Mesendoderm (in vitro differentiated cells): Measurements from ENCODE around the gene BAZ2A.
A peak's percentile ranks its signal among the peaks of the same experiment; 100 is the strongest.
"Not testable (repeated sequence)": the region's sequence is repeated elsewhere in the genome, so short reads cannot be mapped to it uniquely, and the experiment has no call there.

Experiments
- DNase-seq: peaks from one replicate; pipeline ENCODE4 v3.0.0; 2013
- H2AK5ac ChIP-seq: 2 replicates; pipeline ENCODE4 v1.6.1; 2013; ENCODE audit warnings: low read length, inconsistent platforms
- H2BK120ac ChIP-seq: 2 replicates; pipeline ENCODE4 v1.6.1; 2013; ENCODE audit warnings: low read depth, mild to moderate bottlenecking, low read length, moderate library complexity, mixed read lengths
- H2BK15ac ChIP-seq: replicated peaks from 2 replicates; pipeline ENCODE4 v1.6.1; 2013; ENCODE audit warnings: low read depth, mild to moderate bottlenecking, moderate library complexity
- H2BK5ac ChIP-seq: 2 replicates; pipeline ENCODE4 v1.6.1; 2013; ENCODE audit warnings: low read length, inconsistent platforms
- H3K18ac ChIP-seq: 2 replicates; pipeline ENCODE4 v1.6.1; 2013; ENCODE audit warnings: mild to moderate bottlenecking, low read length, mixed read lengths
- H3K23ac ChIP-seq: one replicate; pipeline ENCODE4 v1.6.1; 2013; ENCODE audit warnings: low read length
- H3K27ac ChIP-seq: 2 replicates; pipeline ENCODE4 v1.5.1; 2013; ENCODE audit warnings: low read depth, mild to moderate bottlenecking, inconsistent platforms, low read length, moderate library complexity
- H3K27me3 ChIP-seq: 2 replicates; pipeline ENCODE4 v1.6.1; 2013; ENCODE audit warnings: low read length, control low read depth, mild to moderate bottlenecking, inconsistent platforms; ENCODE audit not compliant: insufficient read depth, poor library complexity
- H3K36me3 ChIP-seq: 2 replicates; pipeline ENCODE4 v1.6.1; 2013; ENCODE audit warnings: low read length, inconsistent platforms; ENCODE audit not compliant: control insufficient read depth, insufficient read depth
- H3K4ac ChIP-seq: one replicate; pipeline ENCODE4 v1.6.1; 2013; ENCODE audit warnings: low read depth, mild to moderate bottlenecking, low read length, moderate library complexity
- H3K4me1 ChIP-seq: 2 replicates; pipeline ENCODE4 v1.6.1; 2013; ENCODE audit warnings: low read depth, low read length, inconsistent platforms; ENCODE audit not compliant: control insufficient read depth
- H3K4me2 ChIP-seq: 2 replicates; pipeline ENCODE4 v1.6.1; 2013; ENCODE audit warnings: low read length
- H3K4me3 ChIP-seq: 2 replicates; pipeline ENCODE4 v1.5.1; 2013; ENCODE audit warnings: mild to moderate bottlenecking, low read length
- H3K56ac ChIP-seq: one replicate; pipeline ENCODE4 v1.6.1; 2013; ENCODE audit warnings: low read length
- H3K79me1 ChIP-seq: 2 replicates; pipeline ENCODE4 v1.6.1; 2013; ENCODE audit warnings: low read length, inconsistent platforms
- H3K79me2 ChIP-seq: 2 replicates; pipeline ENCODE4 v1.6.1; 2013; ENCODE audit warnings: mild to moderate bottlenecking, low read length; ENCODE audit not compliant: control insufficient read depth, insufficient read depth
- H3K9ac ChIP-seq: 2 replicates; pipeline ENCODE4 v1.6.1; 2013; ENCODE audit warnings: low read length, inconsistent platforms
- H4K5ac ChIP-seq: one replicate; pipeline ENCODE4 v1.6.1; 2013; ENCODE audit warnings: low read length
- H4K8ac ChIP-seq: one replicate; pipeline ENCODE4 v1.6.1; 2013; ENCODE audit warnings: low read depth, mild to moderate bottlenecking, control low read depth, low read length, moderate library complexity
- WGBS: extraction: QIAGEN DNeasy Blood & Tissue Kit; methylation state at CpG from one replicate; pipeline ENCODE4 v1.1.7; 2013; ENCODE audit warnings: low lambda C conversion rate, missing lambda C conversion rate; ENCODE audit not compliant: insufficient coverage; ENCODE audit errors: extremely low coverage; 5-methylcytosine and 5-hydroxymethylcytosine counted together

The BAZ2A gene

DNA sequence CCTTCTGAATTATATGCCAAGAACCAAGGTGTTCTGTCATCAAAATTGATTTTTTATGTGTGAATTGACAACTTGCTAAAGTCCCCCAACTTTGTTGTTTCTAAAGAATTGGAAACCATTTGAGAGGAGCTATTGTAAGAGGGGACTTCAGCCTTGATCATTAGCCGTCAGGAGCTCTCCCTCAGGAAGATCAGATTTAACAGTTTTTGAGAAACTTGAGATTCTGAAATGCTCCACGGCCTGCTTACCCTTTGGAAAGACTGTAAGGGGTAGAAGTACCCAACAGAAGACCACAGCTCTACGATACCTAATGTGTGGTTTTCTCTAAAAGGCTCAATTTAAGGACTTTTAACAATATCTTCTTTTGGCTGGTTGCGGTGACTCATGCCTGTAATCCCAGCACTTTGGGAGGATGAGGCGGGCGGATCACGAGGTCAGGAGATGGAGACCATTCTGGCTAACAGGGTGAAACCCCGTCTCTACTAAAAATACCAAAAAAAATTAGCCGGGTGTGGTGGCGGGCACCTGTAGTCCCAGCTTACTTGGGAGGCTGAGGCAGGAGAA, 51.1 kb downstream of the BAZ2A start:
- Histone ChIP-seq H2BK120ac (no peak overlapping the region), H4K5ac (no peak overlapping the region), H2AK5ac (no peak overlapping the region), H3K18ac (no peak overlapping the region), H3K56ac (no peak overlapping the region), H2BK5ac (no peak overlapping the region), H4K8ac (no peak overlapping the region), H3K4me2 (no peak overlapping the region), H3K4me3 (no peak overlapping the region), H3K79me1 (no peaks in the 10 kb centered on the region), H3K36me3 (peaks cover 3% of the 10 kb centered on the region), H3K27me3 (no peaks in the 10 kb centered on the region), H3K27ac (no peak overlapping the region), H3K79me2 (no peaks in the 10 kb centered on the region), H3K9ac (no peak overlapping the region), H3K23ac (no peak overlapping the region), H3K4me1 (no peaks in the 10 kb centered on the region), H2BK15ac (no peak overlapping the region), H3K4ac (no peak overlapping the region)
- DNase-seq: no peak
- WGBS: no CpG with 5 or more reads among the region's 10 CpGs

DNA sequence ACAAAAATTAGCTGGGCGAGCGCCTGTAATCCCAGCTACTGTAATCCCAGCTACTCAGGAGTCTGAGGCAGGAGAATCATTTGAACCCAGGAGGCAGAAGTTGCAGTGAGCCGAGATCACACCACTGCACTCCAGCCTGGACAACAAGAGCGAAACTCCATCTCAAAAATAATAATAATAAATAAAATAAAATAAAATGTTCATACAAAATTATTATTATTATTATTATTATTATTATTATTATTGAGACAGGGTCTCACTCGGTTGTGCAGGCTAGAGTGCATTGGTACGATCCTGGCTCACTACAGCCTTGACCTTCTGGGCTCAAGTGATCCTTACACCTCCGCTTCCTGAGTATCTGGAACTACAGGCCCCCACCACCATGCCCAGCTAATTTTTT, 52.9 kb downstream of the BAZ2A start:
- not testable (repeated sequence) for H2BK15ac ChIP-seq, H2AK5ac ChIP-seq, H2BK120ac ChIP-seq, H3K9ac ChIP-seq, H3K79me2 ChIP-seq, H3K4me1 ChIP-seq, H3K18ac ChIP-seq, H3K4me2 ChIP-seq, DNase-seq, H2BK5ac ChIP-seq, H3K56ac ChIP-seq, H3K4ac ChIP-seq, H3K27me3 ChIP-seq, H4K5ac ChIP-seq, H3K36me3 ChIP-seq, H3K27ac ChIP-seq, H3K79me1 ChIP-seq, H3K4me3 ChIP-seq, H3K23ac ChIP-seq, H4K8ac ChIP-seq
- WGBS: no CpG with 5 or more reads among the region's 7 CpGs

DNA sequence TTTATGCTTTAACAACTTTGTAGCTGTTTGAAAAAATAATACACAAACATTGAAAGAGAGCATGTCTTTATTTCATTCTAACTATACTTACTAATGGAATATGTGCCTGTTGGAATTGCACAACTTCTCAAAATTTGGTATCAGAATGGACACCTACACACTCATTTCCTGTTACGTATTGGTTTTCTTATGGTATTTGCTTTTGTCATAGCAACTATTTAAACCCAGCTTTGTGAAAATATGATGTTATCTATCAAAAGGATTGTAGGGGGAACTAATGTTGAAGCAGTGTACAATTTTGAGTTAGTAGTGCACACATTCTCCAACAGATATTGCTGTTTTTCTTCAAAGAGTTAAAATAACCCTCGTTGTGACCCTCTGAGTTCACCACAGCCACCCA, 55.9 kb downstream of the BAZ2A start:
- H3K9ac ChIP-seq: no peak overlapping the region
- no peaks in the 10 kb centered on the region for H3K79me1 ChIP-seq
- H3K4me2 ChIP-seq: no peak overlapping the region
- no peak overlapping the region for H2AK5ac ChIP-seq
- DNase-seq: no peak
- H3K4me1 ChIP-seq: no peaks in the 10 kb centered on the region
- H3K27me3 ChIP-seq: no peaks in the 10 kb centered on the region
- no peak overlapping the region for H2BK5ac ChIP-seq
- H2BK15ac ChIP-seq: no peak overlapping the region
- no peak overlapping the region for H3K18ac ChIP-seq
- no peaks in the 10 kb centered on the region for H3K36me3 ChIP-seq
- whole genome bisulfite sequencing: no CpG with 5 or more reads among the region's 2 CpGs
- H4K5ac ChIP-seq: no peak overlapping the region
- no peak overlapping the region for H3K56ac ChIP-seq
- no peak overlapping the region for H4K8ac ChIP-seq
- H3K23ac ChIP-seq: no peak overlapping the region
- H3K79me2 ChIP-seq: no peaks in the 10 kb centered on the region
- H3K4ac ChIP-seq: no peak overlapping the region
- H2BK120ac ChIP-seq: no peak overlapping the region
- H3K4me3 ChIP-seq: no peak overlapping the region
- no peak overlapping the region for H3K27ac ChIP-seq

DNA sequence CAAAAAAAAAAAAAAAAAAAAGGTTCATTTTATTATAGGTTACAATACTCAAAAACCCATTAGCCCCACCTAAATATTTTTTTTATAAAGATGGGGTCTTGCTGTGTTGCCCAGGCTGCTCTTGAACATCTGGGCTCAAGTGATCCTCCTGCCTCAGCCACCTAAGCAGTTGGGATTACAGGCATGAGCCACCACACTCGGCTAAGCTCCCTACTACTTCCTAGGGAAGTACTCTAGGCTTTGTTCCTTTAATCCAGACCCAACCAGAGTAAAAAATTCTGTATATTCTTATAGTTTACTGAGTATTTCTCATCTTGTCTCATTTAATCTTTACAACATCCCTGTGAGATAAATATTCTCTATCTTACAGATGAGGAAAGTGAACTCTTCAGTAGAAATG, 57.8 kb downstream of the BAZ2A start:
- Histone ChIP-seq H3K27ac (no peak overlapping the region), H3K36me3 (no peaks in the 10 kb centered on the region), H2BK5ac (no peak overlapping the region), H3K79me1 (no peaks in the 10 kb centered on the region), H4K5ac (no peak overlapping the region), H3K18ac (no peak overlapping the region), H3K4me3 (no peak overlapping the region), H3K4me2 (no peak overlapping the region), H3K56ac (no peak overlapping the region), H2BK15ac (no peak overlapping the region), H4K8ac (no peak overlapping the region), H2AK5ac (no peak overlapping the region), H3K23ac (no peak overlapping the region), H3K27me3 (no peaks in the 10 kb centered on the region), H2BK120ac (no peak overlapping the region), H3K79me2 (no peaks in the 10 kb centered on the region), H3K4me1 (no peaks in the 10 kb centered on the region), H3K4ac (no peak overlapping the region), H3K9ac (no peak overlapping the region)
- WGBS: no CpG with 5 or more reads among the region's 1 CpG
- no peak for DNase-seq

DNA sequence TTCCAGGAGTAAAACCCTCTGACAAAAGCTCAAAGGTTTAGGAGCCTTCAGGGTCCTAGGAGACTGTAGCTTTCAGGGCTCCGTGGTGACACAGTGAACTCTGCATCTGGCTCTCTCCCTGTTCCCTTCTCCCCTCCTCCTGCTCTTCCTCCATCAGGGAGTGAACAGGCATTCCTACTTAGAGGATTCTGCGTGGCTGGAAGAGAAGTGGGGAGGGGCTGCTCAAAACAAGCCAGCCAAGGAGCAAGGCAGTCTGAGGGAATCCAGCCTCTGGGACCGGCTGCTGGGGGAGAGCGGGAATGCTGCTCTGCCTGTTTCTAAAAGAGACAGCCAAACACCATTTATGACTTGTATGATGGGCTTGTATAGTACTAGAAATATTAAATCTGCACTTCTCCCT, 59.0 kb downstream of the BAZ2A start:
- no peaks in the 10 kb centered on the region for H3K79me1 ChIP-seq
- no peak overlapping the region for H2BK5ac ChIP-seq
- H4K5ac ChIP-seq: no peak overlapping the region
- H3K27ac ChIP-seq: no peak overlapping the region
- H3K9ac ChIP-seq: no peak overlapping the region
- H3K79me2 ChIP-seq: no peaks in the 10 kb centered on the region
- H3K4me2 ChIP-seq: no peak overlapping the region
- DNase-seq: peak; percentile 11
- H3K23ac ChIP-seq: no peak overlapping the region
- no CpG with 5 or more reads among the region's 4 CpGs for WGBS
- H2AK5ac ChIP-seq: no peak overlapping the region
- no peaks in the 10 kb centered on the region for H3K27me3 ChIP-seq
- no peak overlapping the region for H2BK120ac ChIP-seq
- no peak overlapping the region for H3K56ac ChIP-seq
- no peaks in the 10 kb centered on the region for H3K36me3 ChIP-seq
- H2BK15ac ChIP-seq: no peak overlapping the region
- no peak overlapping the region for H3K4me3 ChIP-seq
- no peak overlapping the region for H4K8ac ChIP-seq
- no peak overlapping the region for H3K18ac ChIP-seq
- H3K4ac ChIP-seq: no peak overlapping the region
- no peaks in the 10 kb centered on the region for H3K4me1 ChIP-seq

DNA sequence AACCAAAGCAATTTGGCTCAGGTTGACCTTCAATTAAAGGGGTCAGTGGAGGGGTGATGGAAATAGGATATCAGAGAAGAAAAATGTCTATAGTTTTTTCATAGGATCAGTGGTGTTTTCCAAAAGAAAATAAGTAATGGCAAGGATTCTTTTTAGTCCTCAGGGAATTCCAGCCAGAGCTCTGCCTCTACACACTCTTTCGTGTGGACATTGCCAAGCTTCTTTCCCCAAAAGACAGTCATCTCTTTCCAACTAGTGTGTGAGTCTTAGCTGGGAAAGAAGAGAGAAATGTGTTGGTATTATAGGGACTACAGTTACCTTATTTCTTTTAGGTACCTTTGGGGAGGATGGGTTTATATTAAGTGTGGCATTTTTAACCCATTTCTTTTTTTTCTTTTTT, 62.0 kb downstream of the BAZ2A start:
- Histone ChIP-seq H4K5ac (no peak overlapping the region), H2AK5ac (no peak overlapping the region), H3K9ac (no peak overlapping the region), H2BK5ac (no peak overlapping the region), H3K36me3 (no peaks in the 10 kb centered on the region), H3K4me2 (no peak overlapping the region), H3K79me1 (no peaks in the 10 kb centered on the region), H2BK15ac (no peak overlapping the region), H4K8ac (no peak overlapping the region), H3K4ac (no peak overlapping the region), H3K56ac (no peak overlapping the region), H3K79me2 (no peaks in the 10 kb centered on the region), H3K27me3 (no peaks in the 10 kb centered on the region), H3K4me3 (no peak overlapping the region), H3K4me1 (no peaks in the 10 kb centered on the region), H2BK120ac (no peak overlapping the region), H3K23ac (no peak overlapping the region), H3K27ac (no peak overlapping the region), H3K18ac (no peak overlapping the region)
- no CpG with 5 or more reads among the region's 1 CpG for WGBS
- DNase-seq: no peak
